Hematopoietic multipotent progenitor cell treated with erythropoietin and hydrocortisone succinate and interleukin-3 and kit ligand, for 4 days (in vitro differentiated cells): ENCODE results near the gene CPLX3.

Source experiments
- DNase-seq: peaks from one replicate; pipeline ENCODE4 v3.0.0-alpha.2; 2015

CPLX3 gene

GRCh38 chr15:74878273-74878672 lies 51.8 kb downstream of the CPLX3 start:
- no peak for DNase-seq
